SK-N-SH (cell line): ENCODE measurements around the gene SMC1B. TPM values are rescaled to one million over a fixed set of nuclear protein-coding genes. Genes with fewer than 3 reads are reported as not detected.

ENCODE experiments used
- CTCF ChIA-PET: fragments of 300-600, 350-600 bp; formaldehyde crosslinking; extraction: SDS; loops from one replicate; lab custom pipeline; 2021; lab: Yijun Ruan, JAX
- POLR2A ChIA-PET: fragments of 350-600 bp; sonication (Branson Sonifier 250); formaldehyde crosslinking; extraction: SDS; loops from one replicate; lab custom pipeline; 2020; ENCODE audit warnings: antibody characterized with exemption, inconsistent platforms; lab: Yijun Ruan, JAX
- DNase-seq: peaks from one replicate; pipeline ENCODE4 v3.0.0; 2012
- H2AFZ ChIP-seq: fragments of 200-600 bp; sonication (generic); 2 replicates; pipeline ENCODE4 v1.8.1; 2016; ENCODE audit warnings: antibody characterized with exemption, mild to moderate bottlenecking, low read depth
- H3F3A ChIP-seq: fragments of 200-600 bp; sonication (generic); replicated peaks from 2 replicates; pipeline ENCODE3; 2016; ENCODE audit warnings: antibody characterized with exemption, mild to moderate bottlenecking; ENCODE audit not compliant: insufficient read depth
- H3K27ac ChIP-seq, 2 experiments: fragments of 200-500 bp in 1 of 2; fragments of 200-600 bp in 1 of 2; sonication (Bioruptor generic) in 1 of 2; sonication (generic), shearing (Covaris generic) in 1 of 2; 2 replicates each; pipeline versions ENCODE4 v1.5.1 to v1.6.1; 2014 to 2016; ENCODE audit warnings: low read depth in 2 of 2, inconsistent platforms in 1 of 2, low read length in 1 of 2, mild to moderate bottlenecking in 1 of 2, mixed read lengths in 1 of 2
- H3K27me3 ChIP-seq: fragments of 200-600 bp; sonication (generic), shearing (Covaris generic); 2 replicates; pipeline ENCODE4 v1.6.1; 2016; ENCODE audit warnings: mixed run types; ENCODE audit not compliant: insufficient read depth
- H3K36me3 ChIP-seq, 2 experiments: fragments of 200-500 bp in 1 of 2; fragments of 200-600 bp in 1 of 2; sonication (Bioruptor generic) in 1 of 2; sonication (generic) in 1 of 2; replicated peaks in 1 of 2; 2 replicates each; pipeline versions ENCODE3 to v1.5.1; 2014 to 2016; ENCODE audit warnings: low read length in 1 of 2, mild to moderate bottlenecking in 1 of 2; ENCODE audit not compliant: insufficient read depth in 2 of 2, control insufficient read depth in 1 of 2
- H3K4me1 ChIP-seq, 2 experiments: fragments of 200-500 bp in 1 of 2; fragments of 200-600 bp in 1 of 2; sonication (Bioruptor generic) in 1 of 2; sonication (generic), shearing (Covaris generic) in 1 of 2; 2 replicates each; pipeline versions ENCODE4 v1.5.1 to v1.6.1; 2014 to 2016; ENCODE audit warnings: low read depth in 1 of 2, low read length in 1 of 2, mixed run types in 1 of 2; ENCODE audit not compliant: insufficient read depth in 2 of 2, control insufficient read depth in 1 of 2
- H3K4me2 ChIP-seq: fragments of 200-600 bp; sonication (generic), shearing (Covaris generic); 2 replicates; pipeline ENCODE4 v1.6.1; 2017; ENCODE audit warnings: mixed run types
- H3K4me3 ChIP-seq, 2 experiments: fragments of 200-500 bp in 1 of 2; fragments of 200-600 bp in 1 of 2; sonication (Bioruptor generic) in 1 of 2; sonication (generic), shearing (Covaris generic) in 1 of 2; 2 replicates each; pipeline versions ENCODE4 v1.5.1 to v1.8.1; 2014 to 2016; ENCODE audit warnings: low read depth in 2 of 2, inconsistent platforms in 1 of 2, low read length in 1 of 2, mild to moderate bottlenecking in 1 of 2, mixed read lengths in 1 of 2, moderate library complexity in 1 of 2
- H3K79me2 ChIP-seq: fragments of 200-600 bp; sonication (generic); 2 replicates; pipeline ENCODE4 v1.8.1; 2017; ENCODE audit warnings: mild to moderate bottlenecking; ENCODE audit not compliant: insufficient read depth
- H3K9ac ChIP-seq: fragments of 200-600 bp; sonication (generic); 2 replicates; pipeline ENCODE4 v1.6.1; 2017; ENCODE audit warnings: mixed run types
- H3K9me2 ChIP-seq: fragments of 200-600 bp; sonication (generic); 2 replicates; pipeline ENCODE4 v1.6.1; 2017; ENCODE audit warnings: mixed run types
- H3K9me3 ChIP-seq: fragments of 200-600 bp; sonication (generic); 2 replicates; pipeline ENCODE4 v1.6.1; 2017; ENCODE audit warnings: mixed run types, mild to moderate bottlenecking, moderate library complexity
- H4K20me1 ChIP-seq: fragments of 200-600 bp; sonication (generic); 2 replicates; pipeline ENCODE4 v1.6.1; 2017; ENCODE audit warnings: mild to moderate bottlenecking, mixed run types; ENCODE audit not compliant: insufficient read depth
- CTCF ChIP-seq: fragments of 200-600 bp; sonication (generic); IDR thresholded peaks from 2 replicates; pipeline ENCODE4 v1.6.1; 2017; ENCODE audit warnings: antibody characterized with exemption, mild to moderate bottlenecking, moderate library complexity
- EZH2phosphoT487 ChIP-seq: fragments of 200-600 bp; sonication (generic); IDR thresholded peaks from 2 replicates; pipeline ENCODE4 v1.6.1; 2017; ENCODE audit warnings: low read depth, mixed run types, mild to moderate bottlenecking, antibody characterized with exemption, moderate library complexity, borderline replicate concordance
- FOSL2 ChIP-seq: IDR thresholded peaks from 2 replicates; pipeline ENCODE4 v1.4.0; 2012; ENCODE audit warnings: low read depth, mild to moderate bottlenecking, moderate library complexity, borderline replicate concordance
- FOXJ3 ChIP-seq: sonication (generic); formaldehyde crosslinking; IDR thresholded peaks from 2 replicates; pipeline ENCODE4 v1.5.1; 2020; ENCODE audit warnings: mild to moderate bottlenecking, missing genetic modification reagents
- FOXM1 ChIP-seq: IDR thresholded peaks from 2 replicates; pipeline ENCODE4 v1.4.0; 2012; ENCODE audit warnings: low read depth, mild to moderate bottlenecking
- JUND ChIP-seq: IDR thresholded peaks from 2 replicates; pipeline ENCODE4 v1.4.0; 2012
- RFX5 ChIP-seq: IDR thresholded peaks from 2 replicates; pipeline ENCODE4 v1.6.1; 2012; ENCODE audit warnings: mild to moderate bottlenecking, improper control_type of control experiment, low read length
- SMC3 ChIP-seq: IDR thresholded peaks from 2 replicates; pipeline ENCODE4 v1.6.1; 2012; ENCODE audit warnings: low read depth, low read length, improper control_type of control experiment
- TAF1 ChIP-seq: IDR thresholded peaks from 2 replicates; pipeline ENCODE4 v1.6.1; 2012; ENCODE audit warnings: low read depth, mild to moderate bottlenecking, low read length, moderate library complexity, borderline replicate concordance
- USF2 ChIP-seq: fragments of 150-350 bp; IDR thresholded peaks from 2 replicates; pipeline ENCODE4 v1.6.1; 2017; ENCODE audit warnings: antibody characterized with exemption, low read length, low read depth, borderline replicate concordance
- ZBTB33 ChIP-seq: IDR thresholded peaks from 2 replicates; pipeline ENCODE4 v1.4.0; 2012; ENCODE audit warnings: low read depth, borderline replicate concordance
- WGBS: methylation state at CpG from one replicate; pipeline ENCODE4 v1.1.6; 2017; ENCODE audit warnings: low lambda C conversion rate; 5-methylcytosine and 5-hydroxymethylcytosine counted together
- polyA plus RNA-seq, 3 experiments: library from polyadenylated mRNA; depleted of rRNA; stranded (reverse); fragments of >200 nt; gene quantifications; 2 replicates each; pipeline ENCODE4 v1.2.3, GENCODE V29; 2012
- TF ChIP-seq, protein P1 (sequence below): fragments of 150-350 bp; IDR thresholded peaks from 2 replicates; pipeline ENCODE4 v1.6.1; 2016; ENCODE audit warnings: mild to moderate bottlenecking, low read depth, low read length

SMC1B gene
- polyA plus RNA-seq, 1 of the 3 experiments (the other 2 are of a cell fraction), result not detected

DNA sequence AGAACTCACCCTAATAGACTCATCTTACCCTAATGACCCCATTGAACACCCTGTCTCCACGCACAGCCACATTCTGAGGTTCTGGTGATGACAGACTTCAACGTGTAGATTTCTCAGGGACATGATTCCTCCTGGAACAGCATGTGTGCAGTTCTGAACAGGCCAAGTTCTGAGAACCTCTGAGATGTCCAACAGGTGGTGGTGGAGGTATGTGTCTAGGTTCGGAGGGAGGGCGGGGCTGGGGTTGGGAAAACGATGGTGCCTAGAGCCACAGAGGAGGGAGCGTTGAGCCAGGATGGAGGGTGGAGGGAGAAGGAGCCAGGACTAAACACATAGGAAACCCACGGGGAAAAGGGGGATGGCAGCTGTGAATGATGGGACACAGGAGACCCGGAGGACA, 45.8 kb upstream of the SMC1B start:
- POLR2A ChIA-PET, result no interaction called here
- no peak overlapping the region for H3K4me2 ChIP-seq
- H3F3A ChIP-seq, result no peaks in the 10 kb centered on the region
- DNase-seq, result no peak
- peaks cover 0 to 21% of the 10 kb centered on the region in 2 experiments; a peak in 1 of 4 replicates for H3K4me1 ChIP-seq
- no peak overlapping the region for H3K9ac ChIP-seq
- no peaks in the 10 kb centered on the region for H3K36me3 ChIP-seq
- TF ChIP-seq FOXJ3 (CRISPR knock-in tag), result no peak
- no peak for TF ChIP-seq TAF1
- TF ChIP-seq CTCF, result no peak
- no peak for TF ChIP-seq USF2
- no peak for TF ChIP-seq SMC3
- no peak for TF ChIP-seq JUND
- TF ChIP-seq ZBTB33, result no peak
- no peak for TF ChIP-seq RFX5
- no peak for TF ChIP-seq FOSL2
- TF ChIP-seq, protein P1, sequence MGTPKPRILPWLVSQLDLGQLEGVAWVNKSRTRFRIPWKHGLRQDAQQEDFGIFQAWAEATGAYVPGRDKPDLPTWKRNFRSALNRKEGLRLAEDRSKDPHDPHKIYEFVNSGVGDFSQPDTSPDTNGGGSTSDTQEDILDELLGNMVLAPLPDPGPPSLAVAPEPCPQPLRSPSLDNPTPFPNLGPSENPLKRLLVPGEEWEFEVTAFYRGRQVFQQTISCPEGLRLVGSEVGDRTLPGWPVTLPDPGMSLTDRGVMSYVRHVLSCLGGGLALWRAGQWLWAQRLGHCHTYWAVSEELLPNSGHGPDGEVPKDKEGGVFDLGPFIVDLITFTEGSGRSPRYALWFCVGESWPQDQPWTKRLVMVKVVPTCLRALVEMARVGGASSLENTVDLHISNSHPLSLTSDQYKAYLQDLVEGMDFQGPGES, result no peak
- H3K79me2 ChIP-seq, result no peaks in the 10 kb centered on the region
- no peaks in the 10 kb centered on the region for H4K20me1 ChIP-seq
- CTCF ChIA-PET, result interaction anchor here (0.6 kb wide), 1 partner anchor 491 kb away, joined by 3 read pairs; no protein-coding TSS in a partner anchor
- H2AFZ ChIP-seq, result no peak overlapping the region
- H3K4me3 ChIP-seq, result no peak overlapping the region
- H3K27me3 ChIP-seq, result no peaks in the 10 kb centered on the region
- H3K9me3 ChIP-seq, result no peaks in the 10 kb centered on the region
- no peaks in the 10 kb centered on the region for H3K9me2 ChIP-seq
- WGBS, result 97% methylated on average over 8 of the region's 8 CpGs
- no peak overlapping the region for H3K27ac ChIP-seq

GRCh38 chr22:45458532-45458931, 45.1 kb upstream of the SMC1B start:
- H3K36me3 ChIP-seq, result no peaks in the 10 kb centered on the region
- H3F3A ChIP-seq, result no peaks in the 10 kb centered on the region
- WGBS, result 93% methylated on average over 10 of the region's 13 CpGs
- no peak for TF ChIP-seq ZBTB33
- no peak for TF ChIP-seq EZH2phosphoT487
- no peak for TF ChIP-seq FOXM1
- no peaks in the 10 kb centered on the region for H3K79me2 ChIP-seq
- H3K9ac ChIP-seq, result no peak overlapping the region
- H3K9me3 ChIP-seq, result no peaks in the 10 kb centered on the region
- no peaks in the 10 kb centered on the region for H4K20me1 ChIP-seq
- POLR2A ChIA-PET, result no interaction called here
- DNase-seq, result no peak
- H3K4me3 ChIP-seq, result no peak overlapping the region
- no peak overlapping the region for H3K4me2 ChIP-seq
- H3K9me2 ChIP-seq, result no peaks in the 10 kb centered on the region
- CTCF ChIA-PET, result interaction anchor here (1.3 kb wide), 2 partner anchors 19 to 190 kb away, joined by 3 read pairs; no protein-coding TSS in a partner anchor
- H2AFZ ChIP-seq, result no peak overlapping the region
- H3K27me3 ChIP-seq, result no peaks in the 10 kb centered on the region
- H3K4me1 ChIP-seq, result peaks cover 0 to 23% of the 10 kb centered on the region in 2 experiments; a peak in 1 of 4 replicates
- no peak overlapping the region for H3K27ac ChIP-seq
